Caco-2 (cell line): Measurements from ENCODE around the gene NLRP6. TPM values are rescaled to one million over a fixed set of nuclear protein-coding genes. Genes with fewer than 3 reads are reported as not detected.
A peak's percentile ranks its signal among the peaks of the same experiment; 100 is the strongest.

ENCODE experiments used
- BruUV-seq: library from RNA; stranded (reverse); fragments of 400-500 nt; replicated peaks from 2 replicates; lab custom pipeline; 2021; lab: Mats Ljungman, UMichigan
- CTCF ChIA-PET: fragments of 300-600 bp; sonication (Branson Sonifier 250); formaldehyde crosslinking; loops from one replicate; lab custom pipeline; 2022; ENCODE audit warnings: antibody characterized with exemption; lab: Charles Lee
- POLR2A ChIA-PET: fragments of 300-600 bp; sonication (Branson Sonifier 250); formaldehyde crosslinking; loops from one replicate; lab custom pipeline; 2022; ENCODE audit warnings: antibody characterized with exemption; lab: Charles Lee
- DNase-seq, 2 experiments: peaks; one replicate each; pipeline versions ENCODE4 v3.0.0 to v3.0.0-alpha.2; 2020 to 2022
- H3K27me3 ChIP-seq: replicated peaks from 2 replicates; pipeline ENCODE4 v1.6.0; 2011; ENCODE audit warnings: low read length; ENCODE audit not compliant: control insufficient read depth, insufficient read depth
- H3K36me3 ChIP-seq: 2 replicates; pipeline ENCODE4 v1.5.1; 2011; ENCODE audit warnings: low read length; ENCODE audit not compliant: control insufficient read depth, insufficient read depth
- H3K4me1 ChIP-seq: fragments of 250-450 bp; sonication (Bioruptor Pico); 2 replicates; pipeline ENCODE4 v1.5.1; 2020; ENCODE audit warnings: mild to moderate bottlenecking
- H3K4me3 ChIP-seq: 2 replicates; pipeline ENCODE4 v1.5.1; 2011; ENCODE audit warnings: low read depth, mild to moderate bottlenecking, control low read depth, low read length
- H3K9me3 ChIP-seq: fragments of 250-450 bp; sonication (Bioruptor Pico); 2 replicates; pipeline ENCODE4 v1.5.1; 2020; ENCODE audit warnings: mild to moderate bottlenecking, moderate library complexity
- H3K27ac Mint-ChIP-seq: one replicate; pipeline ENCODE4 v1.8.0; 2022; ENCODE audit warnings: mixed read lengths; ENCODE audit not compliant: unreplicated experiment
- H3K27me3 Mint-ChIP-seq: one replicate; pipeline ENCODE4 v1.8.0; 2022; ENCODE audit warnings: mixed read lengths; ENCODE audit not compliant: insufficient read depth, unreplicated experiment
- H3K36me3 Mint-ChIP-seq: one replicate; pipeline ENCODE4 v1.8.0; 2022; ENCODE audit warnings: mild to moderate bottlenecking, mixed read lengths; ENCODE audit not compliant: insufficient read depth, unreplicated experiment
- H3K4me1 Mint-ChIP-seq: one replicate; pipeline ENCODE4 v1.8.0; 2022; ENCODE audit warnings: low read depth, mixed read lengths; ENCODE audit not compliant: unreplicated experiment
- H3K4me3 Mint-ChIP-seq: one replicate; pipeline ENCODE4 v1.8.0; 2022; ENCODE audit warnings: mild to moderate bottlenecking, moderate library complexity, mixed read lengths; ENCODE audit not compliant: unreplicated experiment
- H3K9me3 Mint-ChIP-seq: one replicate; pipeline ENCODE4 v1.8.0; 2022; ENCODE audit warnings: mixed read lengths; ENCODE audit not compliant: unreplicated experiment
- CTCF ChIP-seq, 2 experiments: fragments of 200-600 bp in 1 of 2; IDR thresholded peaks; 1 replicate in 1 of 2; 2 replicates in 1 of 2; pipeline versions ENCODE4 v1.5.1 to v1.8.0; 2011 to 2022; ENCODE audit warnings: antibody characterized with exemption in 1 of 2, control low read depth in 1 of 2, inconsistent platforms in 1 of 2, low read depth in 1 of 2, low read length in 1 of 2, mild to moderate bottlenecking in 1 of 2, moderate library complexity in 1 of 2; ENCODE audit not compliant: insufficient read depth in 1 of 2, severe bottlenecking in 1 of 2, unreplicated experiment in 1 of 2
- intact Hi-C: fragments of 100-400 bp; cut with micrococcal nuclease; formaldehyde crosslinking; loops from one replicate; pipeline ENCODE4 v1.10.0; 2022; ENCODE audit not compliant: unreplicated experiment
- total RNA-seq: library from RNA; stranded (reverse); gene quantifications from 2 replicates; pipeline ENCODE4 v1.2.3, GENCODE V29; 2022

Gene NLRP6
- total RNA-seq, 1 experiment from 2014 or later: not detected

DNA sequence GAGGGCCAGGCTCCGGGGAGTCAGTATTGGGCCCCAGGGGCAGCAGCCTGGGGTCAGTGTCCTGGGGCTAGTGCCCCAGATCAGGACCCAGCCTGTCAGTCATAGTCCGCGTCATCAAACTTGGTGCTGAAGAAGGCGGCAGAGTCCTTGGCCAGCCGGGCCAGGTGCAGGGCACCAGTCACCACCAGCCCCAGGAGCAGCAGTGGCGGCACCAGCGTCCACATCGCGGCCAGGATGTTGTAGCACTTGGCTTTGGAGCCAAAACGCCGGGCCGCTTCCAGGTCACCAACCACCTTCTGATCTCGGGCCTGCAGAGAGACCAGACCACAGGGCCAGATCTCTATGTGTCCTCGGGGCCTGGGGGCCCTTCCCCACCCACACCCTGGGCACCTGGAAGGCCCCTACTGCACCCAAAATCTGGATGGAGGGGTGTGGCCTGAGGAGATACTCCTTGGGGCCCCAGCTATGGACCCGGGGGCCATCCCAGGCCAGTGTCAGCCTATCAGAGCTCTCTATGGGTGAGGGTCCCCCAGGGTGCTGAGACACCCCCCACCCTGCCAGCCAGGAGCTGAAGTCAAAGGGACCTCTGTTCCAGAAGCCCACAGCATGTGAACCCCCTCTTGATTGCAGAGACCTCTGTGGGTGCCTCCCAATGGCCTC is 20.3 kb downstream of the NLRP6 start:
- Mint-ChIP-seq H3K4me1 (peaks cover 16% of the 10 kb centered on the region), H3K9me3 (no peaks in the 10 kb centered on the region), H3K27ac (no peak overlapping the region), H3K4me3 (no peak overlapping the region), H3K36me3 (peaks cover 15% of the 10 kb centered on the region), H3K27me3 (no peaks in the 10 kb centered on the region)
- ChIA-PET POLR2A (no interaction called here), CTCF (no interaction called here)
- H3K9me3 ChIP-seq: no peaks in the 10 kb centered on the region
- H3K4me3 ChIP-seq: no peak overlapping the region
- peaks cover 22% of the 10 kb centered on the region for H3K4me1 ChIP-seq
- no peaks in the 10 kb centered on the region for H3K36me3 ChIP-seq
- intact Hi-C loops: no loop called here
- DNase-seq: peak in 1 of 2 experiments; percentile 34
- BruUV-seq: no TSS peak
- no peaks in the 10 kb centered on the region for H3K27me3 ChIP-seq
- no peak for TF ChIP-seq CTCF (IDR thresholded peaks at IDR 0.05; ENCODE audit: insufficient read depth in 1 of 2, low read depth in 1 of 2, low read length in 1 of 2, severe bottlenecking in 1 of 2, unreplicated experiment in 1 of 2)

- intact Hi-C loops: no loop called here
- no peak within 1 kb of the TSS for H3K4me3 ChIP-seq
- ChIA-PET POLR2A (no interaction called here), CTCF (interaction anchor here (0.6 to 0.7 kb wide), 2 partner anchors 18 to 1123 kb away, joined by 4 to 6 read pairs; no protein-coding TSS in a partner anchor)
- DNase-seq: no peak
- no peaks in the 10 kb centered on the region for H3K9me3 ChIP-seq
- Mint-ChIP-seq H3K36me3 (peaks cover 7% of the 10 kb centered on the region), H3K4me1 (peaks cover 16% of the 10 kb centered on the region), H3K4me3 (no peak within 1 kb of the TSS), H3K9me3 (no peaks in the 10 kb centered on the region), H3K27ac (no peak within 1 kb of the TSS), H3K27me3 (no peaks in the 10 kb centered on the region)
- H3K27me3 ChIP-seq: no peaks in the 10 kb centered on the region
- no peaks in the 10 kb centered on the region for H3K36me3 ChIP-seq
- TF ChIP-seq CTCF (IDR thresholded peaks at IDR 0.05; ENCODE audit: insufficient read depth in 1 of 2, low read depth in 1 of 2, low read length in 1 of 2, severe bottlenecking in 1 of 2, unreplicated experiment in 1 of 2): no peak
- no TSS peak for BruUV-seq
- H3K4me1 ChIP-seq: peaks cover 22% of the 10 kb centered on the region
These were observed 21.1 kb downstream of the NLRP6 start, which contains the start of gene IFITM5 for GRCh38 chr11:299081-299891. IFITM5 (minus strand) TSS chr11:299526; CDS start chr11:299490, 36 bp downstream.

- H3K4me3 ChIP-seq: no peak overlapping the region
- intact Hi-C loops: no loop called here
- ChIA-PET POLR2A (no interaction called here), CTCF (interaction anchor here (0.7 to 1.1 kb wide), 2 partner anchors 49 to 1122 kb away, joined by 3 to 6 read pairs; no protein-coding TSS in a partner anchor)
- no TSS peak for BruUV-seq
- peaks cover 25% of the 10 kb centered on the region for H3K4me1 ChIP-seq
- Mint-ChIP-seq H3K36me3 (peaks cover 7% of the 10 kb centered on the region), H3K27ac (no peak overlapping the region), H3K4me1 (peaks cover 17% of the 10 kb centered on the region), H3K27me3 (no peaks in the 10 kb centered on the region), H3K9me3 (no peaks in the 10 kb centered on the region), H3K4me3 (peak overlapping the region; percentile 5)
- no peak for DNase-seq
- no peak for TF ChIP-seq CTCF (IDR thresholded peaks at IDR 0.05; ENCODE audit: insufficient read depth in 1 of 2, low read depth in 1 of 2, low read length in 1 of 2, severe bottlenecking in 1 of 2, unreplicated experiment in 1 of 2)
- H3K27me3 ChIP-seq: no peaks in the 10 kb centered on the region
- no peaks in the 10 kb centered on the region for H3K9me3 ChIP-seq
- no peaks in the 10 kb centered on the region for H3K36me3 ChIP-seq
These were observed 21.9 kb downstream of the NLRP6 start for GRCh38 chr11:299951-300735.
